Hepatocyte (in vitro differentiated cells): ENCODE data around the gene MAGI1.

Source experiments
- CTCF ChIP-seq: fragments of 200-600 bp; sonication (generic); IDR thresholded peaks from 2 replicates; pipeline ENCODE4 v1.5.1; 2016; ENCODE audit warnings: antibody characterized with exemption, mild to moderate bottlenecking; ENCODE audit not compliant: poor library complexity
- EZH2 ChIP-seq: fragments of 200-600 bp; sonication (generic); IDR thresholded peaks from 2 replicates; pipeline ENCODE4 v1.6.1; 2016; ENCODE audit warnings: antibody characterized with exemption, mild to moderate bottlenecking, borderline replicate concordance

DNA sequence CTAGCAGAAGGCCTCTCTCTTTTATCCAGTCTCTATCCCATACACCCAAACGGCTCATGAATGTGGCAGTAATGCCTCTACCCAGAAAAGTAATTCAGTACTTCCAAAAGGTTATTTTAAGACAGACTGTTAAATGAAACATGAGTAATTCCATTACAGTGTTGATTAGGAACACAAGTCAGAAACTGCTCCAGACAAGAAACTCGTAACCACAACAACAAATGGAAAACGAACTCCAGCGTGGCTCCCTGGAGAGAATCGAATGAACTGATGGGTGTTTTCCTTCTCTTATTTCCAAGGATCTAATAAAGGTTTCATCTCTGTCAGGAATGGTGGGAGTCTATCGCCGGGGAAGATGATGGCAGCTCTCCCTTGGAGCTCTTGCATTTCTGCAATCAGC lies 228.4 kb downstream of the MAGI1 start:
- TF ChIP-seq CTCF (no peak), EZH2 (no peak)
